ENCODE measurements around the gene APBA1.
"Not testable (repeated sequence)": the region's sequence is repeated elsewhere in the genome, so short reads cannot be mapped to it uniquely, and the experiment has no call there.

APBA1 gene

GRCh38 chr9:69603656-69604055, 68.5 kb downstream of the APBA1 start:
- no peak overlapping the region for H3K9ac ChIP-seq (ENCODE audit: low read depth, low read length)
- no peaks in the 10 kb centered on the region for H3K27me3 ChIP-seq (ENCODE audit: control insufficient read depth, insufficient read depth, low read length)
- no peak overlapping the region for H3K4me3 ChIP-seq (ENCODE audit: low read length)
- no peak overlapping the region for H3K4me2 ChIP-seq (ENCODE audit: low read length)
- H3K4me1 ChIP-seq (ENCODE audit: control insufficient read depth, insufficient read depth, low read length) = peaks cover 12% of the 10 kb centered on the region
- no peaks in the 10 kb centered on the region for H3K36me3 ChIP-seq (ENCODE audit: insufficient read depth, low read length)
- no peaks in the 10 kb centered on the region for H3K9me3 ChIP-seq (replicated peaks; ENCODE audit: low read length)

- no peaks in the 10 kb centered on the region for H3K9me3 ChIP-seq (replicated peaks; ENCODE audit: low read length)
- no peak overlapping the region for H3K4me3 ChIP-seq (ENCODE audit: low read length)
Measured at GRCh38 chr9:69602773-69603172, 69.4 kb downstream of the APBA1 start.

GRCh38 chr9:69601698-69602097, 70.5 kb downstream of the APBA1 start:
- Histone ChIP-seq H3K36me3 (ENCODE audit: insufficient read depth, low read length) (no peaks in the 10 kb centered on the region), H3K9me3 (replicated peaks; ENCODE audit: low read length) (no peaks in the 10 kb centered on the region), H3K4me1 (ENCODE audit: control insufficient read depth, insufficient read depth, low read length) (peaks cover 12% of the 10 kb centered on the region), H3K9ac (ENCODE audit: low read depth, low read length) (no peak overlapping the region), H3K4me2 (ENCODE audit: low read length) (no peak overlapping the region), H3K27me3 (ENCODE audit: control insufficient read depth, insufficient read depth, low read length) (no peaks in the 10 kb centered on the region), H3K4me3 (ENCODE audit: low read length) (no peak overlapping the region)

More at GRCh38 chr9:69602773-69603172, 69.4 kb downstream of the APBA1 start:
- H3K4me2 ChIP-seq (ENCODE audit: low read length) = no peak overlapping the region
- H3K9ac ChIP-seq (ENCODE audit: low read depth, low read length) = no peak overlapping the region
- H3K36me3 ChIP-seq (ENCODE audit: insufficient read depth, low read length) = no peaks in the 10 kb centered on the region
- no peaks in the 10 kb centered on the region for H3K27me3 ChIP-seq (ENCODE audit: control insufficient read depth, insufficient read depth, low read length)
- peaks cover 12% of the 10 kb centered on the region for H3K4me1 ChIP-seq (ENCODE audit: control insufficient read depth, insufficient read depth, low read length)

GRCh38 chr9:69600314-69601047, 71.7 kb downstream of the APBA1 start:
- no peak overlapping the region for H3K4me3 ChIP-seq (ENCODE audit: low read length)

GRCh38 chr9:69599232-69599971, 72.8 kb downstream of the APBA1 start:
- Histone ChIP-seq H3K36me3 (ENCODE audit: insufficient read depth, low read length) (no peaks in the 10 kb centered on the region), H3K9me3 (replicated peaks; ENCODE audit: low read length) (no peaks in the 10 kb centered on the region), H3K4me2 (ENCODE audit: low read length) (no peak overlapping the region), H3K4me1 (ENCODE audit: control insufficient read depth, insufficient read depth, low read length) (peaks cover 5% of the 10 kb centered on the region), H3K4me3 (ENCODE audit: low read length) (no peak overlapping the region), H3K9ac (ENCODE audit: low read depth, low read length) (no peak overlapping the region), H3K27me3 (ENCODE audit: control insufficient read depth, insufficient read depth, low read length) (no peaks in the 10 kb centered on the region)

More at GRCh38 chr9:69600314-69601047, 71.7 kb downstream of the APBA1 start:
- H3K36me3 ChIP-seq (ENCODE audit: insufficient read depth, low read length) = no peaks in the 10 kb centered on the region
- H3K4me1 ChIP-seq (ENCODE audit: control insufficient read depth, insufficient read depth, low read length) = peaks cover 12% of the 10 kb centered on the region
- H3K27me3 ChIP-seq (ENCODE audit: control insufficient read depth, insufficient read depth, low read length) = no peaks in the 10 kb centered on the region
- no peak overlapping the region for H3K4me2 ChIP-seq (ENCODE audit: low read length)
- H3K9me3 ChIP-seq (replicated peaks; ENCODE audit: low read length) = no peaks in the 10 kb centered on the region
- H3K9ac ChIP-seq (ENCODE audit: low read depth, low read length) = no peak overlapping the region

GRCh38 chr9:69596906-69597305, 75.3 kb downstream of the APBA1 start:
- H3K4me1 ChIP-seq (ENCODE audit: control insufficient read depth, insufficient read depth, low read length); H3K4me3 ChIP-seq (ENCODE audit: low read length); H3K27me3 ChIP-seq (ENCODE audit: control insufficient read depth, insufficient read depth, low read length); H3K4me2 ChIP-seq (ENCODE audit: low read length); H3K36me3 ChIP-seq (ENCODE audit: insufficient read depth, low read length); H3K9ac ChIP-seq (ENCODE audit: low read depth, low read length); H3K9me3 ChIP-seq (replicated peaks; ENCODE audit: low read length): not testable (repeated sequence)

- no peaks in the 10 kb centered on the region for H3K9me3 ChIP-seq (replicated peaks; ENCODE audit: low read length)
- no peaks in the 10 kb centered on the region for H3K36me3 ChIP-seq (ENCODE audit: insufficient read depth, low read length)
- no peak overlapping the region for H3K9ac ChIP-seq (ENCODE audit: low read depth, low read length)
- H3K27me3 ChIP-seq (ENCODE audit: control insufficient read depth, insufficient read depth, low read length) = no peaks in the 10 kb centered on the region
- H3K4me1 ChIP-seq (ENCODE audit: control insufficient read depth, insufficient read depth, low read length) = peaks cover 2% of the 10 kb centered on the region
- H3K4me3 ChIP-seq (ENCODE audit: low read length) = no peak overlapping the region
- H3K4me2 ChIP-seq (ENCODE audit: low read length) = no peak overlapping the region
Measured at GRCh38 chr9:69594180-69594579, 78.0 kb downstream of the APBA1 start.

GRCh38 chr9:69593756-69594155, 78.4 kb downstream of the APBA1 start:
- Histone ChIP-seq H3K4me3 (ENCODE audit: low read length) (no peak overlapping the region), H3K4me1 (ENCODE audit: control insufficient read depth, insufficient read depth, low read length) (no peaks in the 10 kb centered on the region), H3K9ac (ENCODE audit: low read depth, low read length) (no peak overlapping the region), H3K27me3 (ENCODE audit: control insufficient read depth, insufficient read depth, low read length) (no peaks in the 10 kb centered on the region), H3K9me3 (replicated peaks; ENCODE audit: low read length) (no peaks in the 10 kb centered on the region), H3K36me3 (ENCODE audit: insufficient read depth, low read length) (no peaks in the 10 kb centered on the region), H3K4me2 (ENCODE audit: low read length) (no peak overlapping the region)

GRCh38 chr9:69593301-69593700, 78.9 kb downstream of the APBA1 start:
- no peaks in the 10 kb centered on the region for H3K4me1 ChIP-seq (ENCODE audit: control insufficient read depth, insufficient read depth, low read length)
- H3K9me3 ChIP-seq (replicated peaks; ENCODE audit: low read length) = no peaks in the 10 kb centered on the region
- H3K4me2 ChIP-seq (ENCODE audit: low read length) = no peak overlapping the region
- H3K27me3 ChIP-seq (ENCODE audit: control insufficient read depth, insufficient read depth, low read length) = no peaks in the 10 kb centered on the region
- H3K36me3 ChIP-seq (ENCODE audit: insufficient read depth, low read length) = no peaks in the 10 kb centered on the region
- H3K9ac ChIP-seq (ENCODE audit: low read depth, low read length) = no peak overlapping the region
- H3K4me3 ChIP-seq (ENCODE audit: low read length) = no peak overlapping the region

GRCh38 chr9:69590266-69590665, 81.9 kb downstream of the APBA1 start:
- no peaks in the 10 kb centered on the region for H3K9me3 ChIP-seq (replicated peaks; ENCODE audit: low read length)

GRCh38 chr9:69589156-69589555, 83.0 kb downstream of the APBA1 start:
- no peaks in the 10 kb centered on the region for H3K9me3 ChIP-seq (replicated peaks; ENCODE audit: low read length)

More at GRCh38 chr9:69590266-69590665, 81.9 kb downstream of the APBA1 start:
- Histone ChIP-seq H3K36me3 (ENCODE audit: insufficient read depth, low read length) (no peaks in the 10 kb centered on the region), H3K9ac (ENCODE audit: low read depth, low read length) (no peak overlapping the region), H3K4me3 (ENCODE audit: low read length) (no peak overlapping the region), H3K4me2 (ENCODE audit: low read length) (no peak overlapping the region), H3K4me1 (ENCODE audit: control insufficient read depth, insufficient read depth, low read length) (no peaks in the 10 kb centered on the region), H3K27me3 (ENCODE audit: control insufficient read depth, insufficient read depth, low read length) (no peaks in the 10 kb centered on the region)

GRCh38 chr9:69585571-69585970, 86.6 kb downstream of the APBA1 start:
- Histone ChIP-seq H3K9ac (ENCODE audit: low read depth, low read length) (no peak overlapping the region), H3K4me3 (ENCODE audit: low read length) (no peak overlapping the region), H3K36me3 (ENCODE audit: insufficient read depth, low read length) (no peaks in the 10 kb centered on the region), H3K27me3 (ENCODE audit: control insufficient read depth, insufficient read depth, low read length) (no peaks in the 10 kb centered on the region), H3K4me2 (ENCODE audit: low read length) (no peak overlapping the region), H3K4me1 (ENCODE audit: control insufficient read depth, insufficient read depth, low read length) (peaks cover 4% of the 10 kb centered on the region), H3K9me3 (replicated peaks; ENCODE audit: low read length) (no peaks in the 10 kb centered on the region)

More at GRCh38 chr9:69589156-69589555, 83.0 kb downstream of the APBA1 start:
- H3K4me2 ChIP-seq (ENCODE audit: low read length) = no peak overlapping the region
- no peak overlapping the region for H3K9ac ChIP-seq (ENCODE audit: low read depth, low read length)
- H3K4me3 ChIP-seq (ENCODE audit: low read length) = no peak overlapping the region
- H3K27me3 ChIP-seq (ENCODE audit: control insufficient read depth, insufficient read depth, low read length) = no peaks in the 10 kb centered on the region
- H3K4me1 ChIP-seq (ENCODE audit: control insufficient read depth, insufficient read depth, low read length) = peaks cover 4% of the 10 kb centered on the region
- no peaks in the 10 kb centered on the region for H3K36me3 ChIP-seq (ENCODE audit: insufficient read depth, low read length)

Data from skeletal muscle satellite cell (primary cell).